ENCODE measurements around the gene RIPOR3.

Gene RIPOR3

DNA sequence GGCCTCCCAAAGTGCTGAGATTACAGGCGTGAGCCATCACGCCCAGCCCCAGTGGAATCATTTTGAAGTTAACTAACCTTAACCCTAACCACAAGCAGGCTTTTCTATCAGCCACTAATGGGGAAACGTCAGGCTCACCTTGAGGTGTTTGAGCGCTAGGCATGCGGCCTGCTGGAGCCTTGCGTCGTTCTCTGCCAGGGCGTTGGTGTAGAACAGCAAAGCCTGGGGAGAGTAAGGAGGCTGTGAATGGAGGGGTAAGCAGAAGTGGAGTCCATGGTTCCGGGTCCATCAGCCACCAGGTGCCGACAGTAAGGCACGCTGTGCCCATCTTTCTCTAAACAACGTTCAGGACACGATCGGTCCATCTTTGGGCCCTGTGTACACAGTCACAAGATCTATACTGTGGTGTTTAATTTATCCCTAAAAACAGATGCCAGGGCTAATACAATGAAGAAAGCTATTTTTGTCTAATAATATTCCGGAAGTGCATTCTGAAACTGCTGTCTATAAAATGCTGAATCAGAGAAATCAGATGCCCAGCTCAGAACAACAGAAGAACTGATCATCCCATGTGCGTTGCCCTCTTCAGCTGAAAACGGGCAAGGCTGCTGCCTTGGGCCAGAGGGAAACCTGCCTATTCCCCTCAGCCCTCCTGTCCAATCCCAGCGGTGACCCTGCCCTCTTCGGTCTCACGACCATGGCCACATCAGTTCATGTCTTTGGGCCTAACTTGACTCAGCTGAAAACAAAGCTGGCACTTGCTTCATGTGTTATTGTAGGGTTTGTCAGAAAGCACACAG is 101.6 kb downstream of the RIPOR3 start:
- H3K27ac ChIP-seq = no peak overlapping the region
- TF ChIP-seq, protein P1, sequence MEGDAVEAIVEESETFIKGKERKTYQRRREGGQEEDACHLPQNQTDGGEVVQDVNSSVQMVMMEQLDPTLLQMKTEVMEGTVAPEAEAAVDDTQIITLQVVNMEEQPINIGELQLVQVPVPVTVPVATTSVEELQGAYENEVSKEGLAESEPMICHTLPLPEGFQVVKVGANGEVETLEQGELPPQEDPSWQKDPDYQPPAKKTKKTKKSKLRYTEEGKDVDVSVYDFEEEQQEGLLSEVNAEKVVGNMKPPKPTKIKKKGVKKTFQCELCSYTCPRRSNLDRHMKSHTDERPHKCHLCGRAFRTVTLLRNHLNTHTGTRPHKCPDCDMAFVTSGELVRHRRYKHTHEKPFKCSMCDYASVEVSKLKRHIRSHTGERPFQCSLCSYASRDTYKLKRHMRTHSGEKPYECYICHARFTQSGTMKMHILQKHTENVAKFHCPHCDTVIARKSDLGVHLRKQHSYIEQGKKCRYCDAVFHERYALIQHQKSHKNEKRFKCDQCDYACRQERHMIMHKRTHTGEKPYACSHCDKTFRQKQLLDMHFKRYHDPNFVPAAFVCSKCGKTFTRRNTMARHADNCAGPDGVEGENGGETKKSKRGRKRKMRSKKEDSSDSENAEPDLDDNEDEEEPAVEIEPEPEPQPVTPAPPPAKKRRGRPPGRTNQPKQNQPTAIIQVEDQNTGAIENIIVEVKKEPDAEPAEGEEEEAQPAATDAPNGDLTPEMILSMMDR (IDR thresholded peaks at IDR 0.05) = no peak
- TF ChIP-seq ZFX (IDR thresholded peaks at IDR 0.05; ENCODE audit: borderline replicate concordance) = no peak

DNA sequence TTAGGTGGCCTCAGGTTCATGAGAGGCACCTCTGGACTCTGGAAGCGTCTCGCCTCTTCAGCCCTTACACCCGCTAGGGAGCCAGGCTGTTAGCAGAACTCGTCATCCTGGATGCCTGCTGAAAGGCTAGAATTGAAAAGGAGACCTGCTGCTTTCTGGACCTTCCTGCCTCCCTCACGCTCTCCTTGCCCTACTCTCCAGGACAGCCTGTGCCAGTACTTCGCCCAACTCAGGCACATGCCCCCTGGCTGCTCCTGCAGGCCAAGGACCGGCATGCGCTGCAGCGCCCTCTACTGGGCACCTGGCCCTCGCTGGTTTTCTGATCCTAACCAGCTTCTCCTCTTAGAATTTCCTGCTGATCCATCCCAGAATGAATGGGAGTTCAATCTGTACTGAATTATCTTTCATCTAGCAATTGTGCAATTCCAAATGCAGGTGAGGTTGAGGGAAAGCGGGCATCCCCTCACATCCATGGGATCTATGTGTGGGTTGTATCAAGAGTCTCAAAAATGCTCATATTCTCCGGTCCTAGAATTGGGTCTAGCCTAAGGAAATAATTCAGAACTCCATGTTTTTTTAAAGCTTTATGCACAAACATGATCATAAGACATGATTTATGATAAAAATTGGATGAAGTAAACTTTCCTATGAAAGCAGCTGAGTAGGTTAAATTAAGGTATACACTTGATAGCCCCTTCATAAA is 103.2 kb downstream of the RIPOR3 start:
- H3K27ac ChIP-seq = no peak overlapping the region
- TF ChIP-seq, protein P1 (IDR thresholded peaks at IDR 0.05) = peak; percentile 97
- no peak for TF ChIP-seq ZFX (IDR thresholded peaks at IDR 0.05; ENCODE audit: borderline replicate concordance)

DNA sequence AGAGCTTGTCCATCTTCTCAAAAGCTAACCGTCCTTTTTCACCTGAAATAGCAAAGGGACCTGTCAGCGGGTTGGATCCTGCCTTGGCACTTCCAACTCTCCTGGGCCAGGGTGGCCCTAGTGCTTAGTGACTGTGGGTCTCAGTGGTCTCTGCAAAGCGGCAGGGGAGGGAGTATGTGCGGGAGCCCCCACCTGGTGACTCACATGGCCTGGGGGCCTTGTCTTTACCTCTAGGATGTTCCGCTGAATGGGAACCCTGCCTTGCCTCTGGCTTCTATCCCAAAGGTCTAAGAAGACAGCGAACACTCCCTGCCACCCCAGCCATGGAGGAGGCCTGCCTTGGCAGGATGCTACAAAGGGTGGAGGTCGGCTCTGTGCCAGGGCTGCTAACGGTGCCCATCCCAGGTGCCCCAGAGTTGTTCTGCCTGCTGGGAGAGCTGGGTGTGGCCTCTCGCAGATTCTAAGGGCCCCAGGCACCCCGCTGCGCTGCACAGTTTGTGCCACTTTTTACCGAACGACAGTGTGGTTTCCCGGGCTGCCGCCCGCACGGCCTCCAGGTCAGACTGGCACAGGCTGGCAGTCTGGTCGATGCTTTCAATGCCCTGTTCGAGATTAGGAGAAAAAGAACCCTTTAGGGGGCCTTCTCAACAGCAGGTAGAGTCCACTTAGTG is 103.9 kb downstream of the RIPOR3 start:
- no peak for TF ChIP-seq ZFX (IDR thresholded peaks at IDR 0.05; ENCODE audit: borderline replicate concordance)
- TF ChIP-seq, protein P1 (IDR thresholded peaks at IDR 0.05) = no peak
- no peak overlapping the region for H3K27ac ChIP-seq

DNA sequence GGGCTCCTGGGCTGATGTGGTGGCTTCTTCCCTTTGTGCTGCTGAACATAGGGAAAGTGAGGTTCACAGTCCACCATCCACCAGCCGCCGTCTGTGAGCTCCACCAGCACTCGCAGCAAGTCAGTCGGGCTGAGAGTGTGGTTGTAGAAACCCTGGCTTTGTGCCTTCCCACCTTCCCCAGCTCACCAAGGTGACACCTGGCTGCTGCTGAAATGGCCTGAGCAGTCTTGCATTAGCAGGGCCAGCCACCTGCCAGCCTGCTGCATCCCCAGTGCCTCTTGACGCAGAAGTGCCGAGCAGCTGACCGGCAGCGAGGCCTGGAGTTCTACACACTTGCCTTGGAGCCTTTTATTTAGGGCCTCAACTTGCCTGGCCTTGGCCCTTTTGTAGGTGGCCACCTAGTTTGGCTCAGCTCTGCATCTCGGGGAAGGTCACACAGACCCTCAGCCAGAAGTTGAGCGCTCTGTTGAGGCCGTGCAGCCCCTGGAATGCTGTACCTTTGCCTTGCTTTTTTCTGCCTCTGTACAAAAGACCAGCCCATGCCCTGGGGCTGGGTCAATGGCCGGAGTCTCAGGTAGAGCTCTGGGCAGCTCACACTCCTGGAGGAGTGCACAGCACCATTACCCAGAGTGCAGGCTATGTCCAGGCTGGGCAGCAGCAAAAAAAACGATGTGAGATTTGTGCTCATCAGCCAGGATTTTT is 104.7 kb downstream of the RIPOR3 start:
- no peak overlapping the region for H3K27ac ChIP-seq
- TF ChIP-seq, protein P1 (IDR thresholded peaks at IDR 0.05) = no peak
- no peak for TF ChIP-seq ZFX (IDR thresholded peaks at IDR 0.05; ENCODE audit: borderline replicate concordance)

DNA sequence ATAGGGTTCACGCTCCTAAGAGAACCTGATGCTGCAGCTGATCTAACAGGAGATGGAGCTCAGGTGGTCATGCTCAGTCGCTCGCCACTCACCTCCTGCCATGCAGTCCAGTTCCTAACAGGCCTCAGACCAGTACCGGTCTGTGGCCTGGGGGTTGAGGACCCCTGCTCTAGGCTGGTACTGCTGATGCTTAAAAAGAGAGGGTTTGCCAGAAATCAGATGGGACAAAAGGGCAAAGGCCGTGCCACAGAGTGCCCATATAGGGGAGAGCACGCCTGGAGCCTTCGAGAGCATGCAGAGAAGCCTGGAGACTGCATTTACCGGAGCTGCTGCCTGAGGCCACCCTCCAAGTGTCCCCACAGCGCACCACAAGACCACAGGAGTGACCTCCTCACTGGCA is 105.7 kb downstream of the RIPOR3 start:
- no peak for TF ChIP-seq ZFX (IDR thresholded peaks at IDR 0.05; ENCODE audit: borderline replicate concordance)
- TF ChIP-seq, protein P1 (IDR thresholded peaks at IDR 0.05) = no peak
- H3K27ac ChIP-seq = no peak overlapping the region

DNA sequence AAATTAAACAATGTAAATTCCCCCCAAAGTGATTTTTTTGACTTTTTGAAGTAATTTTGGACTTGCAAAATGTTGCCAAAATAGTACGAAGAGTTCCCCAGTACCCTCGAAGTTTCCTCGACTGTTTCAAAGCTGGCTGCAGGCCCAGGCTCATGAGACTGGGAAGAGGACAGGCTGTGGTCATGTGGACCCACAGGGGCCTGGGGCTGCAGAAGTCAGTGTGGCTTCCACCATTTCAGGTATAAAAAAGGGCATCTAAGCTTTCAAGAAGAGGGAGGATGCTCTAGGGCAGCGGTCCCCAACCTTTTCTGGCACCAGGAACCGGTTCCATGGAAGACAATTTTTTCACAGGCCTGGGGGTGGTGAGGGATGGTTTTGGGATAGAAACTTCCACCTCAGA is 106.1 kb downstream of the RIPOR3 start:
- TF ChIP-seq, protein P1 (IDR thresholded peaks at IDR 0.05) = no peak
- TF ChIP-seq ZFX (IDR thresholded peaks at IDR 0.05; ENCODE audit: borderline replicate concordance) = no peak
- H3K27ac ChIP-seq = no peak overlapping the region

All from 22Rv1 (cell line).